GM23338 (cell line): ENCODE data around the gene ZNF776. TPM values are rescaled to one million over a fixed set of nuclear protein-coding genes. Genes with fewer than 3 reads are reported as not detected.

ENCODE experiments used
- ATAC-seq: fragments of 200-7000 bp; cut with Tn5 transposase; 3 replicates; pipeline ENCODE4 v1.9.1; 2020
- DNase-seq: peaks from one replicate; pipeline ENCODE4 v3.0.0-alpha.2; 2015; ENCODE audit warnings: low spot score
- H2AFZ ChIP-seq: fragments of 200-600 bp; sonication (generic); 2 replicates; pipeline ENCODE4 v1.8.0; 2016; ENCODE audit warnings: antibody characterized with exemption, mild to moderate bottlenecking, moderate library complexity
- H3F3A ChIP-seq: fragments of 200-600 bp; sonication (generic); replicated peaks from 2 replicates; pipeline ENCODE4 v1.8.0; 2017; ENCODE audit warnings: antibody characterized with exemption, mixed run types, low read depth
- H3K27ac ChIP-seq: fragments of 200-600 bp; sonication (generic); 2 replicates; pipeline ENCODE4 v1.6.1; 2016; ENCODE audit warnings: low read depth
- H3K27me3 ChIP-seq: fragments of 200-600 bp; sonication (generic); 2 replicates; pipeline ENCODE4 v1.8.0; 2016; ENCODE audit warnings: mild to moderate bottlenecking, mixed run types, moderate library complexity; ENCODE audit not compliant: insufficient read depth
- H3K36me3 ChIP-seq: fragments of 200-600 bp; sonication (generic); 2 replicates; pipeline ENCODE4 v1.8.0; 2016; ENCODE audit warnings: mild to moderate bottlenecking; ENCODE audit not compliant: insufficient read depth
- H3K4me1 ChIP-seq: fragments of 200-600 bp; sonication (generic); 2 replicates; pipeline ENCODE4 v1.8.0; 2016; ENCODE audit warnings: mild to moderate bottlenecking, moderate library complexity; ENCODE audit not compliant: insufficient read depth
- H3K4me2 ChIP-seq: fragments of 200-600 bp; sonication (generic); 2 replicates; pipeline ENCODE4 v1.7.1; 2017; ENCODE audit warnings: mixed run types
- H3K4me3 ChIP-seq: fragments of 200-600 bp; sonication (generic); 2 replicates; pipeline ENCODE4 v1.6.1; 2016; ENCODE audit warnings: mixed run types
- H3K79me2 ChIP-seq: fragments of 200-600 bp; sonication (generic); replicated peaks from 2 replicates; pipeline ENCODE4 v1.8.0; 2017; ENCODE audit warnings: mild to moderate bottlenecking; ENCODE audit not compliant: insufficient read depth
- H3K9me2 ChIP-seq: fragments of 200-600 bp; sonication (generic); 2 replicates; pipeline ENCODE4 v1.8.0; 2017; ENCODE audit not compliant: insufficient read depth
- H4K20me1 ChIP-seq: fragments of 200-600 bp; sonication (generic); replicated peaks from 2 replicates; pipeline ENCODE4 v1.8.0; 2017; ENCODE audit warnings: mild to moderate bottlenecking; ENCODE audit not compliant: insufficient read depth
- H3K27ac Mint-ChIP-seq: 2 replicates; pipeline ENCODE4 v1.8.0; 2020; ENCODE audit warnings: inconsistent platforms, mild to moderate bottlenecking, moderate library complexity, mixed read lengths
- H3K27me3 Mint-ChIP-seq: 3 replicates; pipeline ENCODE4 v1.8.0; 2022; ENCODE audit warnings: low read depth, mild to moderate bottlenecking, moderate library complexity, mixed read lengths, inconsistent platforms; ENCODE audit not compliant: insufficient read depth, poor library complexity
- H3K36me3 Mint-ChIP-seq: 3 replicates; pipeline ENCODE4 v1.8.0; 2021; ENCODE audit warnings: low read depth, mild to moderate bottlenecking, inconsistent platforms, moderate library complexity, mixed read lengths
- H3K4me1 Mint-ChIP-seq: 3 replicates; pipeline ENCODE4 v1.8.0; 2020; ENCODE audit warnings: mild to moderate bottlenecking, inconsistent platforms, mixed read lengths
- H3K4me3 Mint-ChIP-seq: 3 replicates; pipeline ENCODE4 v1.8.0; 2021; ENCODE audit warnings: moderate library complexity, mild to moderate bottlenecking, inconsistent platforms, mixed read lengths
- H3K9me3 Mint-ChIP-seq: 3 replicates; pipeline ENCODE4 v1.8.0; 2020; ENCODE audit warnings: moderate library complexity, mild to moderate bottlenecking, inconsistent platforms, mixed read lengths
- CREB1 ChIP-seq: fragments of 250-450 bp; sonication (Bioruptor Pico); IDR thresholded peaks from 2 replicates; pipeline ENCODE4 v1.5.0; 2020; ENCODE audit warnings: low read depth, mild to moderate bottlenecking, moderate library complexity
- EZH2 ChIP-seq: fragments of 200-600 bp; sonication (generic); IDR thresholded peaks from one replicate; pipeline ENCODE4 v1.8.0; 2017; ENCODE audit warnings: antibody characterized with exemption, mild to moderate bottlenecking, low read depth; ENCODE audit not compliant: unreplicated experiment
- EZH2phosphoT487 ChIP-seq: fragments of 200-600 bp; sonication (generic); IDR thresholded peaks from one replicate; pipeline ENCODE4 v1.8.1; 2018; ENCODE audit warnings: antibody characterized with exemption; ENCODE audit not compliant: unreplicated experiment
- JUNB ChIP-seq: IDR thresholded peaks from one replicate; pipeline ENCODE4 v1.6.1; 2016; ENCODE audit warnings: antibody characterized with exemption; ENCODE audit not compliant: unreplicated experiment
- NANOG ChIP-seq: IDR thresholded peaks from 2 replicates; pipeline ENCODE4 v1.6.1; 2016; ENCODE audit warnings: antibody characterized with exemption, borderline replicate concordance
- POLR2AphosphoS5 ChIP-seq: IDR thresholded peaks from 2 replicates; pipeline ENCODE4 v1.6.1; 2016; ENCODE audit warnings: antibody characterized with exemption, low read depth
- STAT1 ChIP-seq: IDR thresholded peaks from one replicate; pipeline ENCODE4 v1.6.1; 2016; ENCODE audit warnings: antibody characterized with exemption; ENCODE audit not compliant: unreplicated experiment
- ZNF114 ChIP-seq: fragments of 250-450 bp; sonication (Bioruptor Pico); IDR thresholded peaks from 2 replicates; pipeline ENCODE4 v1.5.0; 2020; ENCODE audit warnings: mild to moderate bottlenecking, moderate library complexity
- ZNF331 ChIP-seq: fragments of 250-450 bp; sonication (Bioruptor Pico); IDR thresholded peaks from 2 replicates; pipeline ENCODE4 v1.5.0; 2020; ENCODE audit warnings: low read depth, mild to moderate bottlenecking, moderate library complexity
- polyA plus RNA-seq: library from polyadenylated mRNA; unstranded; fragments of >200 nt; fragmentation: Nextera tagmentation; extraction: Ambion mirVana; gene quantifications from 2 replicates; pipeline ENCODE4 v1.2.1, GENCODE V29; 2016
- total RNA-seq: library from RNA; depleted of rRNA; stranded (reverse); fragments of >200 nt; shearing (Covaris generic); gene quantifications from 2 replicates; pipeline ENCODE4 v1.2.3, GENCODE V29; 2014
- TF ChIP-seq, protein P1 (sequence below): fragments of 250-450 bp; sonication (Bioruptor Pico); IDR thresholded peaks from 2 replicates; pipeline ENCODE4 v1.5.0; 2020; ENCODE audit warnings: mild to moderate bottlenecking, moderate library complexity
- TF ChIP-seq, protein P2 (sequence below): IDR thresholded peaks from one replicate; pipeline ENCODE4 v1.6.1; 2018; ENCODE audit warnings: antibody characterized with exemption; ENCODE audit not compliant: unreplicated experiment
- TF ChIP-seq, protein P3 (sequence below): IDR thresholded peaks from 2 replicates; pipeline ENCODE4 v1.6.1; 2016; ENCODE audit warnings: antibody characterized with exemption
- TF ChIP-seq, protein P4 (sequence below), 2 experiments: fragments of 200-600 bp in 1 of 2; sonication (generic) in 1 of 2; conservative IDR thresholded peaks; 2 replicates each; pipeline versions ENCODE4 v1.5.1 to v1.6.1; 2016 to 2017; ENCODE audit warnings: antibody characterized with exemption in 2 of 2, low read depth in 2 of 2, mild to moderate bottlenecking in 2 of 2, moderate library complexity in 1 of 2

ZNF776 gene
- total and polyA plus RNA-seq, 2 experiments from 2014 or later, result 5.9 to 19.4 TPM

DNA sequence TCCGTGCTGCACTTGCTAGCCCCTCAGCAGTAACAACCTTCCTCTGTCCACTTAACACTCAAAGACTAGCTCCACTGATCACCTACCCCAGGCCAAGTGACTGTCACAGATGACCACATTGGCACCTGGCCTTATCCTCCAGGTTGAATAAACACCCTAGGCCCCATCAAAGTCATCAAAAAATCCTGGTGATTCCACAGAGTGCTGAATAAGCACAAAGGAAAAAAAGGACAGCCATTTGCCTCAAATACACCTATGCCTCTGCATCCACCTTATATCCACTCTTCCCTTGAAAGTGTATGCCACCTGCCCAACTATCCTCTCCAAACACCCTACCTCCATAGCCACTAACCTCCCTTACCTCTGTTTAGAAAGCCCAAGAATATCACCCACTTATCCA lies 40.3 kb upstream of the ZNF776 start:
- Histone ChIP-seq H2AFZ (no peak overlapping the region), H3K79me2 (peaks cover 60% of the 10 kb centered on the region), H3F3A (no peaks in the 10 kb centered on the region), H3K27me3 (no peaks in the 10 kb centered on the region), H3K4me1 (peaks cover 22% of the 10 kb centered on the region), H4K20me1 (no peaks in the 10 kb centered on the region; the same call in 1 of the 2 replicates), H3K4me2 (0 out of 2 replicates have a peak overlapping the region, but pooled peaks have one; percentile 20), H3K27ac (no peak overlapping the region), H3K4me3 (no peak overlapping the region), H3K9me2 (no peaks in the 10 kb centered on the region), H3K36me3 (peaks cover 17% of the 10 kb centered on the region)
- DNase-seq (no peak), ATAC-seq (no peak)
- TF ChIP-seq EZH2phosphoT487 (no peak), CREB1 (no peak), EZH2 (no peak), STAT1 (no peak), ZNF331 (CRISPR knock-in tag) (no peak), JUNB (no peak), POLR2AphosphoS5 (no peak), NANOG (no peak), ZNF114 (CRISPR knock-in tag) (no peak)
- TF ChIP-seq, protein P1, sequence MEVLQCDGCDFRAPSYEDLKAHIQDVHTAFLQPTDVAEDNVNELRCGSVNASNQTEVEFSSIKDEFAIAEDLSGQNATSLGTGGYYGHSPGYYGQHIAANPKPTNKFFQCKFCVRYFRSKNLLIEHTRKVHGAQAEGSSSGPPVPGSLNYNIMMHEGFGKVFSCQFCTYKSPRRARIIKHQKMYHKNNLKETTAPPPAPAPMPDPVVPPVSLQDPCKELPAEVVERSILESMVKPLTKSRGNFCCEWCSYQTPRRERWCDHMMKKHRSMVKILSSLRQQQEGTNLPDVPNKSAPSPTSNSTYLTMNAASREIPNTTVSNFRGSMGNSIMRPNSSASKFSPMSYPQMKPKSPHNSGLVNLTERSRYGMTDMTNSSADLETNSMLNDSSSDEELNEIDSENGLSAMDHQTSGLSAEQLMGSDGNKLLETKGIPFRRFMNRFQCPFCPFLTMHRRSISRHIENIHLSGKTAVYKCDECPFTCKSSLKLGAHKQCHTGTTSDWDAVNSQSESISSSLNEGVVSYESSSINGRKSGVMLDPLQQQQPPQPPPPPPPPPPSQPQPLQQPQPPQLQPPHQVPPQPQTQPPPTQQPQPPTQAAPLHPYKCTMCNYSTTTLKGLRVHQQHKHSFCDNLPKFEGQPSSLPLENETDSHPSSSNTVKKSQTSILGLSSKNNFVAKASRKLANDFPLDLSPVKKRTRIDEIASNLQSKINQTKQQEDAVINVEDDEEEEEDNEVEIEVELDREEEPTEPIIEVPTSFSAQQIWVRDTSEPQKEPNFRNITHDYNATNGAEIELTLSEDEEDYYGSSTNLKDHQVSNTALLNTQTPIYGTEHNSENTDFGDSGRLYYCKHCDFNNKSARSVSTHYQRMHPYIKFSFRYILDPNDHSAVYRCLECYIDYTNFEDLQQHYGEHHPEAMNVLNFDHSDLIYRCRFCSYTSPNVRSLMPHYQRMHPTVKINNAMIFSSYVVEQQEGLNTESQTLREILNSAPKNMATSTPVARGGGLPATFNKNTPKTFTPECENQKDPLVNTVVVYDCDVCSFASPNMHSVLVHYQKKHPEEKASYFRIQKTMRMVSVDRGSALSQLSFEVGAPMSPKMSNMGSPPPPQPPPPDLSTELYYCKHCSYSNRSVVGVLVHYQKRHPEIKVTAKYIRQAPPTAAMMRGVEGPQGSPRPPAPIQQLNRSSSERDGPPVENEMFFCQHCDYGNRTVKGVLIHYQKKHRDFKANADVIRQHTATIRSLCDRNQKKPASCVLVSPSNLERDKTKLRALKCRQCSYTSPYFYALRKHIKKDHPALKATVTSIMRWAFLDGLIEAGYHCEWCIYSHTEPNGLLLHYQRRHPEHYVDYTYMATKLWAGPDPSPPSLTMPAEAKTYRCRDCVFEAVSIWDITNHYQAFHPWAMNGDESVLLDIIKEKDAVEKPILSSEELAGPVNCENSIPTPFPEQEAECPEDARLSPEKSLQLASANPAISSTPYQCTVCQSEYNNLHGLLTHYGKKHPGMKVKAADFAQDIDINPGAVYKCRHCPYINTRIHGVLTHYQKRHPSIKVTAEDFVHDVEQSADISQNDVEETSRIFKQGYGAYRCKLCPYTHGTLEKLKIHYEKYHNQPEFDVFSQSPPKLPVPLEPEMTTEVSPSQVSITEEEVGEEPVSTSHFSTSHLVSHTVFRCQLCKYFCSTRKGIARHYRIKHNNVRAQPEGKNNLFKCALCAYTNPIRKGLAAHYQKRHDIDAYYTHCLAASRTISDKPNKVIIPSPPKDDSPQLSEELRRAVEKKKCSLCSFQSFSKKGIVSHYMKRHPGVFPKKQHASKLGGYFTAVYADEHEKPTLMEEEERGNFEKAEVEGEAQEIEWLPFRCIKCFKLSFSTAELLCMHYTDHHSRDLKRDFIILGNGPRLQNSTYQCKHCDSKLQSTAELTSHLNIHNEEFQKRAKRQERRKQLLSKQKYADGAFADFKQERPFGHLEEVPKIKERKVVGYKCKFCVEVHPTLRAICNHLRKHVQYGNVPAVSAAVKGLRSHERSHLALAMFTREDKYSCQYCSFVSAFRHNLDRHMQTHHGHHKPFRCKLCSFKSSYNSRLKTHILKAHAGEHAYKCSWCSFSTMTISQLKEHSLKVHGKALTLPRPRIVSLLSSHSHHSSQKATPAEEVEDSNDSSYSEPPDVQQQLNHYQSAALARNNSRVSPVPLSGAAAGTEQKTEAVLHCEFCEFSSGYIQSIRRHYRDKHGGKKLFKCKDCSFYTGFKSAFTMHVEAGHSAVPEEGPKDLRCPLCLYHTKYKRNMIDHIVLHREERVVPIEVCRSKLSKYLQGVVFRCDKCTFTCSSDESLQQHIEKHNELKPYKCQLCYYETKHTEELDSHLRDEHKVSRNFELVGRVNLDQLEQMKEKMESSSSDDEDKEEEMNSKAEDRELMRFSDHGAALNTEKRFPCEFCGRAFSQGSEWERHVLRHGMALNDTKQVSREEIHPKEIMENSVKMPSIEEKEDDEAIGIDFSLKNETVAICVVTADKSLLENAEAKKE, result no peak
- TF ChIP-seq, protein P2, sequence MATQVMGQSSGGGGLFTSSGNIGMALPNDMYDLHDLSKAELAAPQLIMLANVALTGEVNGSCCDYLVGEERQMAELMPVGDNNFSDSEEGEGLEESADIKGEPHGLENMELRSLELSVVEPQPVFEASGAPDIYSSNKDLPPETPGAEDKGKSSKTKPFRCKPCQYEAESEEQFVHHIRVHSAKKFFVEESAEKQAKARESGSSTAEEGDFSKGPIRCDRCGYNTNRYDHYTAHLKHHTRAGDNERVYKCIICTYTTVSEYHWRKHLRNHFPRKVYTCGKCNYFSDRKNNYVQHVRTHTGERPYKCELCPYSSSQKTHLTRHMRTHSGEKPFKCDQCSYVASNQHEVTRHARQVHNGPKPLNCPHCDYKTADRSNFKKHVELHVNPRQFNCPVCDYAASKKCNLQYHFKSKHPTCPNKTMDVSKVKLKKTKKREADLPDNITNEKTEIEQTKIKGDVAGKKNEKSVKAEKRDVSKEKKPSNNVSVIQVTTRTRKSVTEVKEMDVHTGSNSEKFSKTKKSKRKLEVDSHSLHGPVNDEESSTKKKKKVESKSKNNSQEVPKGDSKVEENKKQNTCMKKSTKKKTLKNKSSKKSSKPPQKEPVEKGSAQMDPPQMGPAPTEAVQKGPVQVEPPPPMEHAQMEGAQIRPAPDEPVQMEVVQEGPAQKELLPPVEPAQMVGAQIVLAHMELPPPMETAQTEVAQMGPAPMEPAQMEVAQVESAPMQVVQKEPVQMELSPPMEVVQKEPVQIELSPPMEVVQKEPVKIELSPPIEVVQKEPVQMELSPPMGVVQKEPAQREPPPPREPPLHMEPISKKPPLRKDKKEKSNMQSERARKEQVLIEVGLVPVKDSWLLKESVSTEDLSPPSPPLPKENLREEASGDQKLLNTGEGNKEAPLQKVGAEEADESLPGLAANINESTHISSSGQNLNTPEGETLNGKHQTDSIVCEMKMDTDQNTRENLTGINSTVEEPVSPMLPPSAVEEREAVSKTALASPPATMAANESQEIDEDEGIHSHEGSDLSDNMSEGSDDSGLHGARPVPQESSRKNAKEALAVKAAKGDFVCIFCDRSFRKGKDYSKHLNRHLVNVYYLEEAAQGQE, result no peak
- TF ChIP-seq, protein P3, sequence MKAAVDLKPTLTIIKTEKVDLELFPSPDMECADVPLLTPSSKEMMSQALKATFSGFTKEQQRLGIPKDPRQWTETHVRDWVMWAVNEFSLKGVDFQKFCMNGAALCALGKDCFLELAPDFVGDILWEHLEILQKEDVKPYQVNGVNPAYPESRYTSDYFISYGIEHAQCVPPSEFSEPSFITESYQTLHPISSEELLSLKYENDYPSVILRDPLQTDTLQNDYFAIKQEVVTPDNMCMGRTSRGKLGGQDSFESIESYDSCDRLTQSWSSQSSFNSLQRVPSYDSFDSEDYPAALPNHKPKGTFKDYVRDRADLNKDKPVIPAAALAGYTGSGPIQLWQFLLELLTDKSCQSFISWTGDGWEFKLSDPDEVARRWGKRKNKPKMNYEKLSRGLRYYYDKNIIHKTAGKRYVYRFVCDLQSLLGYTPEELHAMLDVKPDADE, result no peak
- TF ChIP-seq, protein P4, sequence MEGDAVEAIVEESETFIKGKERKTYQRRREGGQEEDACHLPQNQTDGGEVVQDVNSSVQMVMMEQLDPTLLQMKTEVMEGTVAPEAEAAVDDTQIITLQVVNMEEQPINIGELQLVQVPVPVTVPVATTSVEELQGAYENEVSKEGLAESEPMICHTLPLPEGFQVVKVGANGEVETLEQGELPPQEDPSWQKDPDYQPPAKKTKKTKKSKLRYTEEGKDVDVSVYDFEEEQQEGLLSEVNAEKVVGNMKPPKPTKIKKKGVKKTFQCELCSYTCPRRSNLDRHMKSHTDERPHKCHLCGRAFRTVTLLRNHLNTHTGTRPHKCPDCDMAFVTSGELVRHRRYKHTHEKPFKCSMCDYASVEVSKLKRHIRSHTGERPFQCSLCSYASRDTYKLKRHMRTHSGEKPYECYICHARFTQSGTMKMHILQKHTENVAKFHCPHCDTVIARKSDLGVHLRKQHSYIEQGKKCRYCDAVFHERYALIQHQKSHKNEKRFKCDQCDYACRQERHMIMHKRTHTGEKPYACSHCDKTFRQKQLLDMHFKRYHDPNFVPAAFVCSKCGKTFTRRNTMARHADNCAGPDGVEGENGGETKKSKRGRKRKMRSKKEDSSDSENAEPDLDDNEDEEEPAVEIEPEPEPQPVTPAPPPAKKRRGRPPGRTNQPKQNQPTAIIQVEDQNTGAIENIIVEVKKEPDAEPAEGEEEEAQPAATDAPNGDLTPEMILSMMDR (conservative IDR thresholded peaks at IDR 0.05; ENCODE audit: low read depth in 2 of 2), result no peak
- Mint-ChIP-seq H3K4me3 (peak overlapping the region; percentile 2; the same call in 1 of the 3 replicates), H3K9me3 (peaks cover 13% of the 10 kb centered on the region), H3K27me3 (peaks cover 12% of the 10 kb centered on the region), H3K27ac (no peak overlapping the region), H3K4me1 (peaks cover 38% of the 10 kb centered on the region), H3K36me3 (peaks cover 63% of the 10 kb centered on the region)
